SU-DHL-6 (cell line): Measurements from ENCODE around the gene SLC6A12.

Source experiments
- H2AFZ ChIP-seq: fragments of 200-600 bp; sonication (generic); 2 replicates; pipeline ENCODE4 v1.6.1; 2014; ENCODE audit warnings: low read depth, mild to moderate bottlenecking, moderate library complexity, mixed read lengths, antibody characterized with exemption, low read length; ENCODE audit not compliant: severe bottlenecking
- H3F3A ChIP-seq: fragments of 200-600 bp; shearing (Covaris generic); 2 replicates; pipeline ENCODE4 v1.6.0; 2016; ENCODE audit warnings: antibody characterized with exemption, mild to moderate bottlenecking; ENCODE audit not compliant: insufficient read depth
- H3K27ac ChIP-seq: fragments of 200-600 bp; sonication (generic); 2 replicates; pipeline ENCODE4 v1.5.1; 2016; ENCODE audit warnings: low read depth, mild to moderate bottlenecking, low read length, moderate library complexity, mixed read lengths
- H3K27me3 ChIP-seq: fragments of 200-600 bp; sonication (generic), shearing (Covaris generic); 2 replicates; pipeline ENCODE4 v1.6.0; 2014; ENCODE audit warnings: mild to moderate bottlenecking, low read length
- H3K36me3 ChIP-seq: fragments of 200-600 bp; sonication (generic); 2 replicates; pipeline ENCODE4 v1.6.1; 2014; ENCODE audit warnings: mild to moderate bottlenecking, low read length, mixed read lengths
- H3K4me2 ChIP-seq: fragments of 300-600, 200-600 bp; shearing (Covaris generic), sonication (generic); 2 replicates; pipeline ENCODE4 v1.6.0; 2014; ENCODE audit warnings: low read length, low read depth, mild to moderate bottlenecking; ENCODE audit not compliant: poor library complexity, severe bottlenecking
- H3K4me3 ChIP-seq: fragments of 200-600 bp; sonication (generic); 2 replicates; pipeline ENCODE4 v1.5.1; 2014; ENCODE audit warnings: antibody characterized with exemption, low read length, mild to moderate bottlenecking, mixed read lengths; ENCODE audit not compliant: insufficient read depth, poor library complexity, severe bottlenecking
- H3K79me2 ChIP-seq: fragments of 200-600 bp; sonication (generic); 2 replicates; pipeline ENCODE4 v1.6.1; 2014; ENCODE audit warnings: mild to moderate bottlenecking, low read length, moderate library complexity; ENCODE audit not compliant: insufficient read depth
- H3K9ac ChIP-seq: fragments of 200-600 bp; sonication (generic); 2 replicates; pipeline ENCODE4 v1.7.0; 2014; ENCODE audit warnings: mild to moderate bottlenecking, low read length
- H3K9me2 ChIP-seq: fragments of 200-600 bp; sonication (generic); replicated peaks from 2 replicates; pipeline ENCODE4 v1.6.1; 2014; ENCODE audit warnings: low read length; ENCODE audit not compliant: insufficient read depth
- H3K9me3 ChIP-seq: fragments of 200-600 bp; sonication (generic); 2 replicates; pipeline ENCODE4 v1.6.1; 2014; ENCODE audit warnings: low read length, mixed read lengths; ENCODE audit not compliant: insufficient read depth
- H4K20me1 ChIP-seq: fragments of 200-600 bp; sonication (generic); 2 replicates; pipeline ENCODE4 v1.6.1; 2014; ENCODE audit warnings: low read depth, mild to moderate bottlenecking, antibody characterized with exemption, low read length, moderate library complexity, mixed read lengths
- CTCF ChIP-seq: fragments of 200-600 bp; sonication (generic); IDR thresholded peaks from one replicate; pipeline ENCODE4 v1.5.1; 2017; ENCODE audit warnings: antibody characterized with exemption, mild to moderate bottlenecking, low read length, moderate library complexity; ENCODE audit not compliant: insufficient read depth, poor library complexity, severe bottlenecking
- EZH2phosphoT487 ChIP-seq: fragments of 200-600 bp; sonication (generic), shearing (Covaris generic); conservative IDR thresholded peaks from 2 replicates; pipeline ENCODE4 v1.6.1; 2018; ENCODE audit warnings: mild to moderate bottlenecking, antibody characterized with exemption, low read length, moderate library complexity, mixed read lengths

SLC6A12 gene

GRCh38 chr12:207804-208203, 6.2 kb downstream of the SLC6A12 start:
- H3K9ac ChIP-seq = no peak overlapping the region
- no peaks in the 10 kb centered on the region for H3K79me2 ChIP-seq
- TF ChIP-seq CTCF (no peak), EZH2phosphoT487 (no peak)
- no peak overlapping the region for H3K27ac ChIP-seq
- H3K9me2 ChIP-seq = no peaks in the 10 kb centered on the region
- no peaks in the 10 kb centered on the region for H4K20me1 ChIP-seq
- no peaks in the 10 kb centered on the region for H3K9me3 ChIP-seq
- no peak overlapping the region for H3K4me2 ChIP-seq
- no peaks in the 10 kb centered on the region for H3K36me3 ChIP-seq
- H2AFZ ChIP-seq = no peak overlapping the region
- H3F3A ChIP-seq = no peaks in the 10 kb centered on the region
- H3K4me3 ChIP-seq = no peak overlapping the region
- no peaks in the 10 kb centered on the region for H3K27me3 ChIP-seq

- H3K79me2 ChIP-seq = no peaks in the 10 kb centered on the region
- no peaks in the 10 kb centered on the region for H3K36me3 ChIP-seq
- H3K9me2 ChIP-seq = no peaks in the 10 kb centered on the region
- no peaks in the 10 kb centered on the region for H3F3A ChIP-seq
- H3K27ac ChIP-seq = no peak overlapping the region
- H3K4me2 ChIP-seq = no peak overlapping the region
- no peaks in the 10 kb centered on the region for H3K9me3 ChIP-seq
- no peak overlapping the region for H3K9ac ChIP-seq
- no peak overlapping the region for H2AFZ ChIP-seq
- H3K4me3 ChIP-seq = no peak overlapping the region
- no peaks in the 10 kb centered on the region for H3K27me3 ChIP-seq
- H4K20me1 ChIP-seq = no peaks in the 10 kb centered on the region
- TF ChIP-seq CTCF (no peak), EZH2phosphoT487 (no peak)
Measured at GRCh38 chr12:206746-207440, 7.1 kb downstream of the SLC6A12 start.

GRCh38 chr12:205026-205425, 8.9 kb downstream of the SLC6A12 start:
- Histone ChIP-seq H3K9ac (no peak overlapping the region), H3K9me2 (no peaks in the 10 kb centered on the region), H2AFZ (no peak overlapping the region), H3K27me3 (no peaks in the 10 kb centered on the region), H3K4me3 (no peak overlapping the region), H4K20me1 (no peaks in the 10 kb centered on the region), H3K36me3 (no peaks in the 10 kb centered on the region), H3K4me2 (no peak overlapping the region), H3K79me2 (no peaks in the 10 kb centered on the region), H3K9me3 (no peaks in the 10 kb centered on the region), H3K27ac (no peak overlapping the region), H3F3A (no peaks in the 10 kb centered on the region)
- TF ChIP-seq CTCF (no peak), EZH2phosphoT487 (no peak)
